Thyroid gland (tissue), 4 donors: ENCODE measurements around the gene COL8A1.

ENCODE experiments used
- POLR2A ChIP-seq, 2 donors: fragments of 450-650 bp; IDR thresholded peaks; one replicate each; pipeline ENCODE4 v1.6.1; 2017; ENCODE audit warnings: antibody characterized with exemption in 2 of 2, mild to moderate bottlenecking in 2 of 2, moderate library complexity in 1 of 2
- TF ChIP-seq, protein P1 (sequence below), 6 experiments: fragments of 200-600 bp in 3 of 6; fragments of 450-650 bp in 3 of 6; sonication (generic) in 3 of 6; IDR thresholded peaks; one replicate each; pipeline ENCODE4 v1.5.1; 2016 to 2019; ENCODE audit warnings: antibody characterized with exemption in 6 of 6, mild to moderate bottlenecking in 2 of 6, inconsistent platforms in 1 of 6, moderate library complexity in 1 of 6

DNA sequence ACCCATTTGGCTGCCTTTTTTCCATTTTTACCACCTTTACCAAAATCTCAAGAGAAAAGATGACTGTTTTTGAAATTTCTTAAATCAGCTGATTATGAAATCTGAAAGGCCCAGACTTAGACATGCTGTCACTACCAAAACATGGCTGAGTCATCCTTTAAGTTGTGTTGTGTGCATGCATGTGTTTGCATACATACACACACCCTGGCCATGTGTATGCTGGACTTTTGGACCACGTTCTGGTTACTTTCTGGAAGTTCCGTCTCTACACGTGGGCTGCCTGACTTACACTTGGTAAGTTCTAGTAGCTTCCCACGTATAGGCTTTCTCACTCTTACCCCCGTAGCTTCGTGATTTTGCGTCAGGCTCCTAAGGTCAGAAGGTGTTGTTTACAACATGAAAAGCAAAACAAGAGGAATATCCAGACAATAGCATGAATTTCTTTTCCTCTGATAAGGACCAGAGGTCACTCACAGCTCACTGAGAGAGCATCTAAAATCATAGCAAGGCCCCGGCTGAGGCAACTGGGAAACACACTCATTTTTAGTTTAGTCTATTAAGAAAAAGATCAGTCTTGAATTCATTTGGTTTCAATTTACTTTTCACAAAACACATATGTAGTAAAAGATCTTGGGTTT is 62.4 kb downstream of the COL8A1 start:
- no peak for TF ChIP-seq POLR2A (IDR thresholded peaks at IDR 0.05)
- TF ChIP-seq, protein P1, sequence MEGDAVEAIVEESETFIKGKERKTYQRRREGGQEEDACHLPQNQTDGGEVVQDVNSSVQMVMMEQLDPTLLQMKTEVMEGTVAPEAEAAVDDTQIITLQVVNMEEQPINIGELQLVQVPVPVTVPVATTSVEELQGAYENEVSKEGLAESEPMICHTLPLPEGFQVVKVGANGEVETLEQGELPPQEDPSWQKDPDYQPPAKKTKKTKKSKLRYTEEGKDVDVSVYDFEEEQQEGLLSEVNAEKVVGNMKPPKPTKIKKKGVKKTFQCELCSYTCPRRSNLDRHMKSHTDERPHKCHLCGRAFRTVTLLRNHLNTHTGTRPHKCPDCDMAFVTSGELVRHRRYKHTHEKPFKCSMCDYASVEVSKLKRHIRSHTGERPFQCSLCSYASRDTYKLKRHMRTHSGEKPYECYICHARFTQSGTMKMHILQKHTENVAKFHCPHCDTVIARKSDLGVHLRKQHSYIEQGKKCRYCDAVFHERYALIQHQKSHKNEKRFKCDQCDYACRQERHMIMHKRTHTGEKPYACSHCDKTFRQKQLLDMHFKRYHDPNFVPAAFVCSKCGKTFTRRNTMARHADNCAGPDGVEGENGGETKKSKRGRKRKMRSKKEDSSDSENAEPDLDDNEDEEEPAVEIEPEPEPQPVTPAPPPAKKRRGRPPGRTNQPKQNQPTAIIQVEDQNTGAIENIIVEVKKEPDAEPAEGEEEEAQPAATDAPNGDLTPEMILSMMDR (IDR thresholded peaks at IDR 0.05) = no peak
